HFF-Myc (cell line): ENCODE data around the gene ZNF598.
A peak's percentile ranks its signal among the peaks of the same experiment; 100 is the strongest.
"Not testable (repeated sequence)": the region's sequence is repeated elsewhere in the genome, so short reads cannot be mapped to it uniquely, and the experiment has no call there.

ENCODE experiments used
- DNase-seq: peaks from one replicate; pipeline ENCODE4 v3.0.0-alpha.2; 2011; ENCODE audit warnings: low read depth; ENCODE audit errors: extremely low read depth
- H3K4me3 ChIP-seq: replicated peaks from 2 replicates; pipeline ENCODE4 v1.5.1; 2011; ENCODE audit warnings: low read depth, mild to moderate bottlenecking, control low read depth, low read length
- CTCF ChIP-seq: IDR thresholded peaks from 2 replicates; pipeline ENCODE4 v1.5.1; 2012; ENCODE audit warnings: mild to moderate bottlenecking, low read depth, low read length, control low read depth; ENCODE audit errors: missing control alignments

Gene ZNF598

GRCh38 chr16:1961651-1962067 is 48.0 kb downstream of the ZNF598 start:
- DNase-seq = no peak
- H3K4me3 ChIP-seq = peak overlapping the region; percentile 86
- TF ChIP-seq CTCF = no peak

GRCh38 chr16:1960665-1961630 is 48.7 kb downstream of the ZNF598 start:
- DNase-seq = peak; percentile 46
- H3K4me3 ChIP-seq = peak overlapping the region; percentile 86
- no peak for TF ChIP-seq CTCF

DNA sequence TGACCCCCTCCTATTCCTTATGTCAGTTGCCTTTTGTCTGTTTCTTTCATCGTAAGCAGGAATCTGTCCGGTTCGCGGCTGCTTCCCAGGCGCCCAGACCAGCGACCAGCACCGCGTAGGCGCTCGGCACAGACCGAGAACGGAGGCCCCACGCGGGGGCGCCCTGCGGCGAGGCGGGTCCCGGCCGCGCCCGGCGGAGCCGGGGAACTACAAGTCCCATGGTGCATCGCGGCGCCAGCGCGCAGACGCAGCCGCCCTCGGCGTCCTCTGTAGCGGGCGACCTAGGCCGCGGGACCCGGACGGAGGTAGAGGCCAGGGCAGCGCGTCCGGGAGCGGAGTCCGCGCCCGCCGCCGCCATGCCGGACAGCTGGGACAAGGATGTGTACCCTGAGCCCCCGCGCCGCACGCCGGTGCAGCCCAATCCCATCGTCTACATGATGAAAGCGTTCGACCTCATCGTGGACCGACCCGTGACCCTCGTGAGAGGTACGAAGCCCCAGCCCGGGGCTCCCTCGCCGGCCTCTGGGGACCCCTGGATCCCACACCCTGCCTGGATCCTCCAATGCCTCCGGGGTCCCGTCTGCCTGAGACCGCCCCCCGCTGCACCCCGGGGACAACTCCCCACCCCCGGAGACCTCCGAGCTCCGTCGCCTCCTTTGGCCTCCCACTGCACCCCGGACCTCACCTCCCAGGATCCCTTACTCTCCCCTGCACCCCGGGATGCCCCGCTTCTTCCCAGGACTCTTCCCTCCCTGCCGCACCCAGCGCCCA is 50.2 kb downstream of the ZNF598 start, which contains the start of gene NDUFB10:
NDUFB10 (plus strand) TSS at position 270 of the 771 bp plus-strand sequence; CDS start at position 357, 87 bp downstream.
- peak within 1 kb of the TSS; percentile 86 for H3K4me3 ChIP-seq
- TF ChIP-seq CTCF = peak; percentile 66
- peak; percentile 67 for DNase-seq

GRCh38 chr16:1958715-1959268 is 50.8 kb downstream of the ZNF598 start:
- H3K4me3 ChIP-seq = peak overlapping the region; percentile 86; the same call in 1 of the 2 replicates
- no peak for TF ChIP-seq CTCF
- no peak for DNase-seq

DNA sequence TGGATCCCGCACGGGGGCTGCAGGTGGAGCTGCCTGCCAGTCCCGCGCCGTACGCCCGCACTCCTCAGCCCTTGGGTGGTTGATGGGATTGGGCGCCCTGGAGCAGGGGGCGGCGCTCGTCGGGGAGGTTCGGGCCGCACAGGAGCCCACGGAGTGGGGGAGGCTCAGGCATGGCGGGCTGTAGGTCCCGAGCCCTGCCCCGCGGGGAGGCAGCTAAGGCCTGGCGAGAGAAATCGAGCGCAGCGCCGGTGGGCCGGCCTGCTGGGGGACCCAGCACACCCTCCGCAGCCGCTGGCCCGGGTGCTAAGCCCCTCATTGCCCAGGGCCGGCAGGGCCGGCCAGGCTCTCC is 51.5 kb downstream of the ZNF598 start:
- not testable (repeated sequence) for H3K4me3 ChIP-seq, DNase-seq

- DNase-seq, H3K4me3 ChIP-seq: not testable (repeated sequence)
These were observed 52.0 kb downstream of the ZNF598 start for GRCh38 chr16:1957434-1958142.

DNA sequence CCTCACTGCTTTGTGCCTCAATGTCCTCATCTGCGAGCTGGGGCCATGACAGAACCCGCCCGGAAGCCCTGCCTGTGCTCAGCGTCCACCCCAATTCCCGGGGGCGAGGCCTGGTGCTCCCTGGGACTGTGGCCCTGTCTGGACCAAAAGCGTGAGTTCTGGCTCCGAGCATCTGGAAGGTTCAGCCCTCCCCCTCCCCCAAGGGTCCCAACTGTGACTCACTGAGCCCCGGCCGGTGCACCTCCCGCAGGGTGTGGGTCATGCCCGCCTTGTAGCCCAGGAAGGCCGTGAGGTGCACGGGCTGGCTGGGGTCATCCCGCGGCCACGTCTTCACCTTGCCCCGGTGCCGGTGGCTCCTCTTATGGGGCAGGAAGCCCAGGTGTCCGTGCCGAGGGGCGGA is 55.9 kb downstream of the ZNF598 start:
- DNase-seq = no peak
- TF ChIP-seq CTCF = no peak
- no peak overlapping the region for H3K4me3 ChIP-seq
